Activated CD8-positive, alpha-beta T cell treated with anti-CD3 and anti-CD28 coated beads for 36 hours (primary cell): Measurements from ENCODE around the gene TMEM53. TPM values are rescaled to one million over a fixed set of nuclear protein-coding genes. Genes with fewer than 3 reads are reported as not detected.

Experiments
- ATAC-seq: fragments of 200-7000 bp; cut with Tn5 transposase; one replicate; pipeline ENCODE4 v1.10.0; 2021; ENCODE audit warnings: mild to moderate bottlenecking, moderate library complexity
- CTCF ChIA-PET: fragments of 350-600 bp; sonication (Branson Sonifier 250); formaldehyde crosslinking; loops from one replicate; lab custom pipeline; 2021; ENCODE audit warnings: antibody characterized with exemption; lab: Charles Lee
- POLR2A ChIA-PET: fragments of 350-600 bp; sonication (Branson Sonifier 250); formaldehyde crosslinking; loops from one replicate; lab custom pipeline; 2021; ENCODE audit warnings: antibody characterized with exemption; lab: Charles Lee
- DNase-seq: peaks from one replicate; pipeline ENCODE4 v3.0.0-alpha.2; 2020
- H3K27ac Mint-ChIP-seq: one replicate; pipeline ENCODE4 v1.8.0; 2021; ENCODE audit warnings: mild to moderate bottlenecking, mixed read lengths
- H3K27me3 Mint-ChIP-seq: one replicate; pipeline ENCODE4 v1.8.0; 2021; ENCODE audit warnings: mixed read lengths
- H3K36me3 Mint-ChIP-seq: one replicate; pipeline ENCODE4 v1.8.0; 2021; ENCODE audit warnings: low read depth, mixed read lengths
- H3K4me1 Mint-ChIP-seq: one replicate; pipeline ENCODE4 v1.8.0; 2021; ENCODE audit warnings: low read depth, mixed read lengths
- H3K4me3 Mint-ChIP-seq: one replicate; pipeline ENCODE4 v1.8.0; 2021; ENCODE audit warnings: mild to moderate bottlenecking, moderate library complexity, mixed read lengths
- H3K9me3 Mint-ChIP-seq: one replicate; pipeline ENCODE4 v1.8.0; 2021; ENCODE audit warnings: mixed read lengths
- intact Hi-C: fragments of 100-400 bp; cut with micrococcal nuclease; formaldehyde crosslinking; loops from one replicate; pipeline ENCODE4 v1.10.0; 2022
- total RNA-seq, 2 experiments: library from RNA; stranded (reverse); gene quantifications; one replicate each; pipeline ENCODE4 v1.2.3, GENCODE V29; 2021
- TF ChIP-seq, protein P1 (sequence below): fragments of 200-600 bp; IDR thresholded peaks from one replicate; pipeline ENCODE4 v1.8.0; 2022; ENCODE audit warnings: antibody characterized with exemption, mild to moderate bottlenecking

TMEM53 gene
- total RNA-seq, 2 experiments from 2014 or later, result 2.3 to 3.5 TPM

- no peak overlapping the region for H3K27ac Mint-ChIP-seq
Observed at GRCh38 chr1:44679468-44679867, 5.2 kb upstream of the TMEM53 start.

DNA sequence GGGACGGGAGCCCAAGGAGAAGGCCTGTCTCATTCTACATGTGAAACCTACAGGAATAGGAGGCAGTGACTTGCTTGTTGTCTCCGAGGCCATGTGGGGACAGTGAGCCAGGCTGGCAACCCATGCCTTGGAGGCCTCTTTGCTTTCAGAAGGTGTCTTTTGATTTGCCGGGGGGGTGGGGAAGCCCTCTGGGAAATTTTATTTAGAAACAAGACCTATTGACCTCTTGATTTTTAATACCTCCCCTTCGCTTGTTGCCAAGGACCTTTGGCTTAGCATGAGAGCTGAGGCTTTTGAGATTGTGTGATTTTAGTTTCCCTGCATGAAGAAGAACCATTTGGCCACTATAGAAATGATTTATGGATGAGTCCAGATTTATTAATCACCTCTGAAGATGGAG lies 4.3 kb upstream of the TMEM53 start:
- ChIA-PET CTCF (interaction anchor here (9.5 kb wide), 1 partner anchor 27 kb away, joined by 62 read pairs; no protein-coding TSS in a partner anchor), POLR2A (no interaction called here)
- TF ChIP-seq, protein P1, sequence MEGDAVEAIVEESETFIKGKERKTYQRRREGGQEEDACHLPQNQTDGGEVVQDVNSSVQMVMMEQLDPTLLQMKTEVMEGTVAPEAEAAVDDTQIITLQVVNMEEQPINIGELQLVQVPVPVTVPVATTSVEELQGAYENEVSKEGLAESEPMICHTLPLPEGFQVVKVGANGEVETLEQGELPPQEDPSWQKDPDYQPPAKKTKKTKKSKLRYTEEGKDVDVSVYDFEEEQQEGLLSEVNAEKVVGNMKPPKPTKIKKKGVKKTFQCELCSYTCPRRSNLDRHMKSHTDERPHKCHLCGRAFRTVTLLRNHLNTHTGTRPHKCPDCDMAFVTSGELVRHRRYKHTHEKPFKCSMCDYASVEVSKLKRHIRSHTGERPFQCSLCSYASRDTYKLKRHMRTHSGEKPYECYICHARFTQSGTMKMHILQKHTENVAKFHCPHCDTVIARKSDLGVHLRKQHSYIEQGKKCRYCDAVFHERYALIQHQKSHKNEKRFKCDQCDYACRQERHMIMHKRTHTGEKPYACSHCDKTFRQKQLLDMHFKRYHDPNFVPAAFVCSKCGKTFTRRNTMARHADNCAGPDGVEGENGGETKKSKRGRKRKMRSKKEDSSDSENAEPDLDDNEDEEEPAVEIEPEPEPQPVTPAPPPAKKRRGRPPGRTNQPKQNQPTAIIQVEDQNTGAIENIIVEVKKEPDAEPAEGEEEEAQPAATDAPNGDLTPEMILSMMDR, result no peak
- Mint-ChIP-seq H3K27ac (no peak overlapping the region), H3K36me3 (no peaks in the 10 kb centered on the region), H3K4me3 (no peak overlapping the region), H3K27me3 (no peaks in the 10 kb centered on the region), H3K4me1 (peaks cover 5% of the 10 kb centered on the region), H3K9me3 (no peaks in the 10 kb centered on the region)
- ATAC-seq (no peak), DNase-seq (no peak)
- intact Hi-C loops, result no loop called here

More at GRCh38 chr1:44679468-44679867, 5.2 kb upstream of the TMEM53 start:
- intact Hi-C loops, result no loop called here
- ATAC-seq (no peak), DNase-seq (no peak)
- CTCF ChIA-PET, result interaction anchor here (0.9 to 9.5 kb wide), 3 partner anchors 17 to 28 kb away, joined by 3 to 62 read pairs (median 3); no protein-coding TSS in a partner anchor
- Mint-ChIP-seq H3K36me3 (no peaks in the 10 kb centered on the region), H3K27me3 (no peaks in the 10 kb centered on the region), H3K4me1 (peaks cover 5% of the 10 kb centered on the region), H3K9me3 (no peaks in the 10 kb centered on the region), H3K4me3 (no peak overlapping the region)
- TF ChIP-seq, protein P1, result no peak
- POLR2A ChIA-PET, result interaction anchor here (1.5 to 2.3 kb wide), 2 partner anchors 18 to 51 kb away, joined by 4 to 6 read pairs; no protein-coding TSS in a partner anchor

DNA sequence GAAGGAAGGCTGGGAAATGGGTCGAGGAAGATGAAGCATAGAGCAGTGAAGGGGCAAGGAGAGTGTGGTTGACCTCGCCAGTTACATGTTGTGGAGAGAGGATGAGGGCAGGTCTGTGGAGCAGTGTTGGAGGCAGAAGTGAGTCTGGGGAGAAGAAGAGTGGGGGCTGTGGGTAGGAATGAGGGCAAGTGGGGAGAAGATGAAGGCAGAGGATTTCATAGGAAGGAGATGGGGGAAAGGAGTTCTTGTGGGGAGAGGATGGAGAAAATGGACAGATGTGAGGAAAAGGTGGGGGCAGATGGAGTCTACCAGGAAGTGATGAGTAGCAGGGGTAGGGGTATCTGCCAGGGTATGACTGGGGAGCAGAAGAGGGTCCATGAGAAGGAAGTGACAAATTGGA lies 3.8 kb upstream of the TMEM53 start:
- ATAC-seq (no peak), DNase-seq (no peak)
- Mint-ChIP-seq H3K27me3 (no peaks in the 10 kb centered on the region), H3K4me3 (no peak overlapping the region), H3K4me1 (peaks cover 10% of the 10 kb centered on the region), H3K9me3 (no peaks in the 10 kb centered on the region), H3K36me3 (no peaks in the 10 kb centered on the region), H3K27ac (no peak overlapping the region)
- ChIA-PET CTCF (interaction anchor here (0.9 to 9.5 kb wide), 4 partner anchors 9 to 36 kb away, joined by 3 to 62 read pairs (median 3); no protein-coding TSS in a partner anchor), POLR2A (interaction anchor here (1.2 kb wide), 1 partner anchor 14 kb away, joined by 4 read pairs; no protein-coding TSS in a partner anchor)
- TF ChIP-seq, protein P1, result no peak
- intact Hi-C loops, result no loop called here

- no peaks in the 10 kb centered on the region for H3K36me3 Mint-ChIP-seq
- intact Hi-C loops, result no loop called here
- no peak overlapping the region for H3K4me3 Mint-ChIP-seq
- ChIA-PET CTCF (interaction anchor here (0.9 to 9.5 kb wide), 4 partner anchors 8 to 35 kb away, joined by 3 to 62 read pairs (median 3); no protein-coding TSS in a partner anchor), POLR2A (interaction anchor here (1.2 to 4.0 kb wide), 2 partner anchors 13 to 45 kb away, joined by 4 to 38 read pairs; no protein-coding TSS in a partner anchor)
- TF ChIP-seq, protein P1, result peak; percentile 50
- no peak overlapping the region for H3K27ac Mint-ChIP-seq
- H3K4me1 Mint-ChIP-seq, result peaks cover 15% of the 10 kb centered on the region
- no peaks in the 10 kb centered on the region for H3K9me3 Mint-ChIP-seq
- ATAC-seq (no peak), DNase-seq (no peak)
- H3K27me3 Mint-ChIP-seq, result no peaks in the 10 kb centered on the region
Observed at GRCh38 chr1:44677201-44677766, 3.0 kb upstream of the TMEM53 start.
